Activated T-helper 1 cell treated with anti-CD3 and anti-CD28 coated beads, Interleukin-12 subunit alpha, Interleukin-12 subunit beta, Interleukin-2, Interleukin-4 antibody, amounts not matched to agents 30 ng/mL and 10 ng/mL and 1 ng/mL, durations not matched to agents 14 hours and 24 hours and 36 hours (primary cell): ENCODE results near the gene KRTAP10-4. TPM values are rescaled to one million over a fixed set of nuclear protein-coding genes. Genes with fewer than 3 reads are reported as not detected.

ENCODE experiments used
- DNase-seq: peaks from one replicate; pipeline ENCODE4 v3.0.0; 2021; ENCODE audit warnings: low spot score
- H3K27ac Mint-ChIP-seq: one replicate; pipeline ENCODE4 v1.8.0; 2021; ENCODE audit warnings: mild to moderate bottlenecking, mixed read lengths
- H3K27me3 Mint-ChIP-seq: one replicate; pipeline ENCODE4 v1.8.0; 2022; ENCODE audit warnings: mild to moderate bottlenecking, moderate library complexity, mixed read lengths; ENCODE audit not compliant: insufficient read depth
- H3K36me3 Mint-ChIP-seq: one replicate; pipeline ENCODE4 v1.8.0; 2021; ENCODE audit warnings: low read depth, mixed read lengths
- H3K4me1 Mint-ChIP-seq: one replicate; pipeline ENCODE4 v1.8.0; 2021; ENCODE audit warnings: low read depth, mixed read lengths
- H3K4me3 Mint-ChIP-seq: one replicate; pipeline ENCODE4 v1.8.0; 2021; ENCODE audit warnings: mild to moderate bottlenecking, moderate library complexity, mixed read lengths
- H3K9me3 Mint-ChIP-seq: one replicate; pipeline ENCODE4 v1.8.0; 2021; ENCODE audit warnings: mixed read lengths
- intact Hi-C: fragments of 100-400 bp; cut with micrococcal nuclease; formaldehyde crosslinking; loops from one replicate; pipeline ENCODE4 v1.15.1; 2024
- total RNA-seq: library from RNA; stranded (reverse); gene quantifications from 2 replicates; pipeline ENCODE4 v1.2.3, GENCODE V29; 2022

KRTAP10-4 gene
- total RNA-seq, 1 donor from 2014 or later: not detected

- Mint-ChIP-seq H3K4me3 (no peak overlapping the region), H3K4me1 (no peaks in the 10 kb centered on the region), H3K36me3 (no peaks in the 10 kb centered on the region), H3K27me3 (no peaks in the 10 kb centered on the region), H3K27ac (no peak overlapping the region), H3K9me3 (no peaks in the 10 kb centered on the region)
- intact Hi-C loops: no loop called here
- no peak for DNase-seq
These were observed 42.5 kb upstream of the KRTAP10-4 start for GRCh38 chr21:44530903-44531605.

GRCh38 chr21:44531606-44532564, 41.6 kb upstream of the KRTAP10-4 start:
- Mint-ChIP-seq H3K27ac (no peak overlapping the region), H3K9me3 (no peaks in the 10 kb centered on the region), H3K4me1 (no peaks in the 10 kb centered on the region), H3K4me3 (no peak overlapping the region), H3K36me3 (no peaks in the 10 kb centered on the region), H3K27me3 (no peaks in the 10 kb centered on the region)
- DNase-seq: no peak
- intact Hi-C loops: no loop called here

- Mint-ChIP-seq H3K36me3 (no peaks in the 10 kb centered on the region), H3K27ac (no peak overlapping the region)
- DNase-seq: no peak
These were observed 40.8 kb upstream of the KRTAP10-4 start for GRCh38 chr21:44532712-44533111.

GRCh38 chr21:44533121-44533890, 40.2 kb upstream of the KRTAP10-4 start:
- no peak overlapping the region for H3K27ac Mint-ChIP-seq
- no peak for DNase-seq
- H3K4me3 Mint-ChIP-seq: no peak overlapping the region

More at GRCh38 chr21:44532712-44533111, 40.8 kb upstream of the KRTAP10-4 start:
- Mint-ChIP-seq H3K4me1 (no peaks in the 10 kb centered on the region), H3K27me3 (no peaks in the 10 kb centered on the region), H3K4me3 (no peak overlapping the region), H3K9me3 (no peaks in the 10 kb centered on the region)
- intact Hi-C loops: no loop called here

GRCh38 chr21:44533891-44534627, 39.5 kb upstream of the KRTAP10-4 start:
- Mint-ChIP-seq H3K9me3 (no peaks in the 10 kb centered on the region), H3K27me3 (no peaks in the 10 kb centered on the region), H3K27ac (no peak overlapping the region), H3K4me1 (no peaks in the 10 kb centered on the region), H3K36me3 (no peaks in the 10 kb centered on the region), H3K4me3 (no peak overlapping the region)
- DNase-seq: no peak
- intact Hi-C loops: no loop called here

More at GRCh38 chr21:44533121-44533890, 40.2 kb upstream of the KRTAP10-4 start:
- intact Hi-C loops: no loop called here
- H3K4me1 Mint-ChIP-seq: no peaks in the 10 kb centered on the region
- no peaks in the 10 kb centered on the region for H3K9me3 Mint-ChIP-seq
- no peaks in the 10 kb centered on the region for H3K27me3 Mint-ChIP-seq
- H3K36me3 Mint-ChIP-seq: no peaks in the 10 kb centered on the region

GRCh38 chr21:44534688-44535087, 38.8 kb upstream of the KRTAP10-4 start:
- Mint-ChIP-seq H3K27ac (no peak overlapping the region), H3K4me1 (no peaks in the 10 kb centered on the region), H3K27me3 (peaks cover 3% of the 10 kb centered on the region), H3K36me3 (no peaks in the 10 kb centered on the region), H3K9me3 (no peaks in the 10 kb centered on the region), H3K4me3 (no peak overlapping the region)
- intact Hi-C loops: no loop called here
- no peak for DNase-seq

GRCh38 chr21:44535963-44536362, 37.6 kb upstream of the KRTAP10-4 start:
- no peak overlapping the region for H3K27ac Mint-ChIP-seq
- no peak overlapping the region for H3K4me3 Mint-ChIP-seq
- H3K27me3 Mint-ChIP-seq: peaks cover 4% of the 10 kb centered on the region
- no peaks in the 10 kb centered on the region for H3K36me3 Mint-ChIP-seq
- no peak for DNase-seq
- intact Hi-C loops: no loop called here
- no peaks in the 10 kb centered on the region for H3K9me3 Mint-ChIP-seq
- H3K4me1 Mint-ChIP-seq: no peaks in the 10 kb centered on the region

- no peaks in the 10 kb centered on the region for H3K36me3 Mint-ChIP-seq
- no peak for DNase-seq
- intact Hi-C loops: no loop called here
- H3K9me3 Mint-ChIP-seq: no peaks in the 10 kb centered on the region
- H3K27ac Mint-ChIP-seq: no peak overlapping the region
- H3K27me3 Mint-ChIP-seq: peaks cover 5% of the 10 kb centered on the region
- H3K4me3 Mint-ChIP-seq: no peak overlapping the region
- H3K4me1 Mint-ChIP-seq: no peaks in the 10 kb centered on the region
These were observed 35.3 kb upstream of the KRTAP10-4 start for GRCh38 chr21:44537930-44538911.

- Mint-ChIP-seq H3K27me3 (peaks cover 5% of the 10 kb centered on the region), H3K4me1 (no peaks in the 10 kb centered on the region), H3K9me3 (no peaks in the 10 kb centered on the region), H3K27ac (no peak overlapping the region), H3K4me3 (no peak overlapping the region), H3K36me3 (no peaks in the 10 kb centered on the region)
- intact Hi-C loops: no loop called here
- DNase-seq: no peak
These were observed 34.5 kb upstream of the KRTAP10-4 start for GRCh38 chr21:44539046-44539445.

- H3K9me3 Mint-ChIP-seq: no peaks in the 10 kb centered on the region
- H3K36me3 Mint-ChIP-seq: no peaks in the 10 kb centered on the region
- H3K4me3 Mint-ChIP-seq: no peak within 1 kb of the TSS
- no peak for DNase-seq
- intact Hi-C loops: no loop called here
- H3K4me1 Mint-ChIP-seq: no peaks in the 10 kb centered on the region
- H3K27ac Mint-ChIP-seq: no peak within 1 kb of the TSS
- H3K27me3 Mint-ChIP-seq: peaks cover 5% of the 10 kb centered on the region
These were observed 33.4 kb upstream of the KRTAP10-4 start, which contains the start of gene KRTAP10-1 for GRCh38 chr21:44539991-44540666. Gene KRTAP10-1, minus strand, starts transcription at chr21:44540195. Its CDS starts 45 bp downstream, at chr21:44540150.

- Mint-ChIP-seq H3K9me3 (peaks cover 6% of the 10 kb centered on the region), H3K4me1 (no peaks in the 10 kb centered on the region), H3K27me3 (peaks cover 5% of the 10 kb centered on the region), H3K27ac (no peak overlapping the region), H3K4me3 (no peak overlapping the region), H3K36me3 (no peaks in the 10 kb centered on the region)
- intact Hi-C loops: no loop called here
- no peak for DNase-seq
These were observed 32.7 kb upstream of the KRTAP10-4 start for GRCh38 chr21:44540741-44541288.
